NCI-H2171 (cell line): ENCODE results near the gene WNT7B.

Source experiments
- DNase-seq: peaks from one replicate; lab custom pipeline; 2025; lab: John Stamatoyannopoulos, UW

The WNT7B gene

GRCh38 chr22:45887202-45888131, 89.5 kb downstream of the WNT7B start:
- DNase-seq: no peak

GRCh38 chr22:45886540-45886939, 90.4 kb downstream of the WNT7B start:
- no peak for DNase-seq

GRCh38 chr22:45885941-45886395, 91.0 kb downstream of the WNT7B start:
- DNase-seq: no peak

- no peak for DNase-seq
Observed at GRCh38 chr22:45885171-45885840, 91.7 kb downstream of the WNT7B start.

- DNase-seq: no peak
Observed at GRCh38 chr22:45884201-45885062, 92.5 kb downstream of the WNT7B start.

- no peak for DNase-seq
Observed at GRCh38 chr22:45883811-45884170, 93.2 kb downstream of the WNT7B start.

- DNase-seq: no peak
Observed at GRCh38 chr22:45882881-45883810, 93.8 kb downstream of the WNT7B start.

- DNase-seq: no peak
Observed at GRCh38 chr22:45881524-45881875, 95.5 kb downstream of the WNT7B start.

GRCh38 chr22:45880716-45881523, 96.0 kb downstream of the WNT7B start:
- no peak for DNase-seq

GRCh38 chr22:45880091-45880715, 96.8 kb downstream of the WNT7B start:
- DNase-seq: no peak

- no peak for DNase-seq
Observed at GRCh38 chr22:45879552-45879949, 97.4 kb downstream of the WNT7B start.

GRCh38 chr22:45878901-45879551, 97.9 kb downstream of the WNT7B start:
- no peak for DNase-seq

- DNase-seq: peak; percentile 80
Observed at GRCh38 chr22:45878051-45878781, 98.7 kb downstream of the WNT7B start.

GRCh38 chr22:45877651-45878050, 99.3 kb downstream of the WNT7B start:
- DNase-seq: no peak

- no peak for DNase-seq
Observed at GRCh38 chr22:45877036-45877380, 100.0 kb downstream of the WNT7B start.

GRCh38 chr22:45876136-45877035, 100.6 kb downstream of the WNT7B start:
- peak; percentile 4 for DNase-seq

GRCh38 chr22:45872659-45873263, 104.2 kb downstream of the WNT7B start:
- DNase-seq: no peak
